ENCODE data around the gene IER2. TPM values are rescaled to one million over a fixed set of nuclear protein-coding genes. Genes with fewer than 3 reads are reported as not detected.
"Not testable (repeated sequence)": the region's sequence is repeated elsewhere in the genome, so short reads cannot be mapped to it uniquely, and the experiment has no call there.

The IER2 gene
- total RNA-seq, 2 donors from 2014 or later, result 85.9 to 140 TPM

DNA sequence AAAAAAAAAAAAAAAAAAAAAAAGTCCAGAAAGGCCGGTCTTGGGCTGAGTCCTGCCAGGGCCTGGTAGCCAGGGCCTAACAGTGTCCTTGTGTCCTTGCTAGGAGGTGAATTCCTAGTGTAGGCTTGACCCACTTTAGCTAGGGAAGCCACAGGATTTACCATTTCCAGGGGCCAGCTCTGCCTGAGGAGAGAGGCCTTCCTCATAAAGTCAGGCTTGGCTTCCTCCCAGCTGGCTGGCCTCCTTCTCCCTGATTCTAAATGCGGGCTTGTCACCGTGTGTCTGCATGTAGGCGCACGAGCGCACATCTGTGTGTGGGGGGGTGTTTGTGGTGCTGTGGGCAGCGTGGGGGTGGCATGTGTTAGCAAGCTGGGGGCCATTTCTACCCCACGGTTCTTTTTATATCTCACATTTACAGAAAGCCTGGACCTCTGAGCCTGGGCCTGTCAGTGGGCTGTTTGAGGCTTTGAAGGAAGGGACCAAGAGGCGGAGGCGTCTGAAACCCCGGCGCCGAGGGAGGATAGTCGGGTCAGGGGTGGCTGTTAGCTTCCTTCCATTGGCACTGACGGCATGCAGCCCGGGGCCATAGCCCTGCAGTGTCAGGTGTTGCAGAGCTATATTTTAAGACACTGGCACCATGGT is 31.7 kb downstream of the IER2 start:
- H3K4me3 Mint-ChIP-seq, result peak overlapping the region; percentile 42

DNA sequence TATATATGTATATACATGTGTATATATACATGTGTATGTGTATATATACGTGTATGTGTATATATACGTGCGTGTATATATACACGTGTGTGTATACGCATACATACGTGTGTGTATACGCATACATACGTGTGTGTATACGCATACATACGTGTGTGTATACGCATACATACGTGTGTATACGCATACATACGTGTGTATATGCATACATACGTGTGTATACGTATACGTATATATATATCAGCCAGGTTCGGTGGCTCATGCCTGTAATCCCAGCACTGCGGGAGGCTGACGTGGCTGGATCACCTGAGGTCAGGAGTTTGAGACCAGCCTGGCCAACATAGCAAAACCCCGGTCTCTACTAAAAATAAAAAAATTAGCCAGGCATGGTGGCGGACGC is 34.7 kb downstream of the IER2 start:
- H3K36me3 Mint-ChIP-seq (ENCODE audit: low read depth); H3K27me3 Mint-ChIP-seq; H3K9me3 Mint-ChIP-seq; ATAC-seq (replicated peaks); H3K4me3 Mint-ChIP-seq; H3K27ac Mint-ChIP-seq: not testable (repeated sequence)
- peaks cover 10% of the 10 kb centered on the region for H3K4me1 Mint-ChIP-seq

More for the DNA sequence above, 31.7 kb downstream of the IER2 start:
- Mint-ChIP-seq H3K27me3 (no peaks in the 10 kb centered on the region), H3K36me3 (ENCODE audit: low read depth) (no peaks in the 10 kb centered on the region), H3K4me1 (peaks cover 10% of the 10 kb centered on the region), H3K9me3 (no peaks in the 10 kb centered on the region), H3K27ac (peak overlapping the region; percentile 75)
- ATAC-seq (replicated peaks), result peak; percentile 56

DNA sequence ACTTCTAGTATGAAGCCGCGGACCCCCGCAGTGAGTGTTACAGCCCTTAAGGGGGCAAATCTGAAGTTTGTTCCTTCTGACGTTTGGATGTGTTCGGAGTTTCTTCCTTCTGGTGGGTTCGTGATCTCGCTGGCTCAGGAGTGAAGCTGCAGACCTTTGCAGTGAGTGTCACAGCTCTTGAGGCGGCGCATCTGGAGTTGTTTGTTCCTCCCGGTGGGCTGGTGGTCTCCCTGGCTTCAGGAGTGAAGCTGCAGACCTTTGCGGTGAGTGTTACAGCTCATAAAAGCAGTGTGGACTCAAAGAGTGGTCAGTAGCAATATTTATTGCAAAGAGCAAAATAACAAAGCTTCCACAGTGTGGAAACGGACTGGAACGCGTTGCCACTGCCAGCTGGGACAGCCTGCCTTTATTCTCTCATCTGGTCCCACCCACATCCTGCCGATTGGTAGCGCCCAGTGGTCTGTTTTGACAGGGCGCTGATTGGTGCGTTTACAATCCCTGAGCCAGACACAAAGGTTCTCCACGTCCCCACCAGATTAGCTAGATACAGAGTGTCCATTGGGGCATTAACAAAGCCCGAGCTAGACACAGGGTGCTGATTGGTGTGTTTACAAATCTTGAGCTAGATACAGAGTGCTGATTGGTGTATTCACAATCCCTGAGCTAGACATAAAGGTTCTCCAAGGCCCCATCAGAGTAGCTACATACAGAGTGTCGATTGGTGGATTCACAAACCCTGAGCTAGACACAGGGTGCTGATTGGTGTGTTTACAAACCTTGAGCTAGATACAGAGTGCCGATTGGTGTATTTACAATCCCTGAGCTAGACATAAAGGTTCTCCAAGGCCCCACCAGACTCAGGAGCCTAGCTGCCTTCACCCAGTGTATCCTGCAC is 35.8 kb downstream of the IER2 start:
- not testable (repeated sequence) for H3K9me3 Mint-ChIP-seq; H3K27me3 Mint-ChIP-seq; H3K27ac Mint-ChIP-seq; H3K36me3 Mint-ChIP-seq (ENCODE audit: low read depth); H3K4me3 Mint-ChIP-seq; ATAC-seq (replicated peaks); H3K4me1 Mint-ChIP-seq

GRCh38 chr19:13186688-13187087 is 36.5 kb downstream of the IER2 start:
- H3K9me3 Mint-ChIP-seq; H3K27me3 Mint-ChIP-seq; H3K36me3 Mint-ChIP-seq (ENCODE audit: low read depth); ATAC-seq (replicated peaks); H3K27ac Mint-ChIP-seq; H3K4me1 Mint-ChIP-seq; H3K4me3 Mint-ChIP-seq: not testable (repeated sequence)

DNA sequence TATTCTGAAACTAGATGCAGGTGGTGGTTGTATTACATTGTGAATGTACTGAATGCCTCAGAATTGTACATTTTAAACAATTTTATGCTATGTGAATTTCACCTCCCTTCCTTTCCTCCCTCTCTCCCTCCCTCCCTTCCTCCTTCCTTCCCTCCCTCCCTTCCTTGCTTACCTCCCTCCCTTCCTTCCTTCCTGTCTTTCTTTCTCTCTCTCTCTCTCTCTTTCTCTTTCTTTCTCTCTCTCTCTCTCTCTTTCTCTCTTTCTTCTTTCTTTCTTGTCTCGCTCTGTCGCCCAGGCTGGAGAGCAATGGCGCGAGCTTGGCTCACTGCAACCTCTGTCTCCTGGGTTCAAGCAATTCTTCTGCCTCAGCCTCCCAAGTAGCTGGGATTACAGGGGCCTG is 37.2 kb downstream of the IER2 start:
- Mint-ChIP-seq H3K27ac (peak overlapping the region; percentile 32), H3K4me3 (no peak overlapping the region), H3K9me3 (no peaks in the 10 kb centered on the region), H3K36me3 (ENCODE audit: low read depth) (no peaks in the 10 kb centered on the region), H3K27me3 (no peaks in the 10 kb centered on the region), H3K4me1 (no peaks in the 10 kb centered on the region)
- no peak for ATAC-seq (replicated peaks)

- no peaks in the 10 kb centered on the region for H3K9me3 Mint-ChIP-seq
- H3K4me1 Mint-ChIP-seq, result no peaks in the 10 kb centered on the region
- no peak overlapping the region for H3K4me3 Mint-ChIP-seq
- ATAC-seq (replicated peaks), result no peak
- H3K27me3 Mint-ChIP-seq, result no peaks in the 10 kb centered on the region
- H3K36me3 Mint-ChIP-seq (ENCODE audit: low read depth), result no peaks in the 10 kb centered on the region
- H3K27ac Mint-ChIP-seq, result no peak overlapping the region
Measured at GRCh38 chr19:13189600-13189999, 39.4 kb downstream of the IER2 start.

DNA sequence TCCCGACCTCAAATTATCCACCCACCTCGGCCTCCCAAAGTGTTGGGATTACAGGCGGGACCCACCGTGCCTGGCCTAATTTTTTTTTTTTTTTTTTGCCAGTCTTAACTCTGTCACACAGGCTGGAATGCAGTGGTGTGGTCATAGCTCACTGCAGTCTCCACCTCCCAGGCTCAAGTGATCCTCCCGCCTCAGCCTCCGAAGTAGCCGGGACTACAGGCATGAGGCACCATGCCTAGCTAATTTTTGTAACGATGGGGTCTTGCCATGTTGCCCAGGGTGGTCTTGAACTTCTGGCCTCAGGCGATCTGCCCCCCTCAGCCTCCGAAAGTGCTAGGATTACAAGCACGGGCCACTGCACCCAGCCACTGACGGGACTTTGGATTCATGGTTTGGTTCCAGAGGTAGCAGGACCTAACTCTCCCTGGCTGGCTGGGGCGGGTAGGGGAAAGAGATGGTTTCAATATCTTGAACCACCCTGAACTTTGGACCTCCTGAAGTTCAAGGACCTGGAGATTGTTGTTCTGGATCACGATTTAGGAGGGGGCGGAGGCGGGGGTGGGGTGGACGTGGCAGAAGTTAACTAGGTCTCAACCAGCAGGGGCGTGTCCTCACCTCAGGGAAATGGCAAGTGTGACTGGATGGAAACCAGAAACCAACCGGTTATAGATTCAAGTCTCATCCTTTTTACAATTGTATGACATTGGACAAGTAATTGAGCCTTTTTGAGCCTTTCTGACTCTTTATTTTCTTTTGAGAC is 40.8 kb downstream of the IER2 start:
- Mint-ChIP-seq H3K27me3 (no peaks in the 10 kb centered on the region), H3K4me1 (no peaks in the 10 kb centered on the region), H3K27ac (peak overlapping the region; percentile 46), H3K4me3 (peak overlapping the region; percentile 52), H3K36me3 (ENCODE audit: low read depth) (no peaks in the 10 kb centered on the region), H3K9me3 (no peaks in the 10 kb centered on the region)
- peak; percentile 74 for ATAC-seq (replicated peaks)

GRCh38 chr19:13195678-13196077 is 45.5 kb downstream of the IER2 start:
- ATAC-seq (replicated peaks), result peak; percentile 71
- H3K9me3 Mint-ChIP-seq, result no peaks in the 10 kb centered on the region

GRCh38 chr19:13198634-13199033 is 48.4 kb downstream of the IER2 start:
- Mint-ChIP-seq H3K4me3 (no peak overlapping the region), H3K4me1 (no peaks in the 10 kb centered on the region), H3K9me3 (no peaks in the 10 kb centered on the region), H3K27ac (no peak overlapping the region), H3K36me3 (ENCODE audit: low read depth) (no peaks in the 10 kb centered on the region), H3K27me3 (no peaks in the 10 kb centered on the region)
- ATAC-seq (replicated peaks), result no peak

More at GRCh38 chr19:13195678-13196077, 45.5 kb downstream of the IER2 start:
- Mint-ChIP-seq H3K36me3 (ENCODE audit: low read depth) (no peaks in the 10 kb centered on the region), H3K4me3 (no peak overlapping the region), H3K27ac (no peak overlapping the region), H3K27me3 (no peaks in the 10 kb centered on the region), H3K4me1 (no peaks in the 10 kb centered on the region)

DNA sequence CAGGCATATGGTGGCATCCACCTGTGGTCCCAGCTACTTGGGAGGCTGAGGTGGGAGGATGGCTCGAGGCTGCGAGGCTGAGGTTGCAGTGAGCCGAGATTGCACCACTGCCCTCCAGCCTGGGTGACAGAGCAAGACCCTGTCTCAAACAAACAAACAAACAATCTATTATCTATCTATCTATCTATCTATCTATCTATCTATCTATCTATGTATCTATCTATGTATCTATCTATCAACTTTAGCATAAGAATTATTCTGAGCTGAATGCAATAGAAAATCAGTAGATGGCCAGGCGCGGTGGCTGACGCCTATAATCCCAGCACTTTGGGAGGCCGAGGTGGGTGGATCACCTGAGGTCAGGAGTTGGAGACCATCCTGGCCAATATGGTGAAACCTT is 51.9 kb downstream of the IER2 start:
- not testable (repeated sequence) for H3K27me3 Mint-ChIP-seq; H3K36me3 Mint-ChIP-seq (ENCODE audit: low read depth); H3K9me3 Mint-ChIP-seq; ATAC-seq (replicated peaks); H3K4me1 Mint-ChIP-seq; H3K27ac Mint-ChIP-seq; H3K4me3 Mint-ChIP-seq

Other genes starting within 250 kb of the IER2 start
- 1 to 10 TPM; 1.6 to 6.2 TPM for gene SYCE2, start 231.1 kb upstream of the IER2 start, total RNA-seq
- gene FARSA, start 216.7 kb upstream of the IER2 start, total RNA-seq, result 100 to 1,000 TPM in 1 of 2 donors, 10 to 100 TPM in 1; 87.9 to 130 TPM
- gene CALR, start 211.8 kb upstream of the IER2 start, total RNA-seq, result 100 to 1,000 TPM; 502 to 770 TPM
- 100 to 1,000 TPM; 129 to 156 TPM for gene RAD23A, start 204.5 kb upstream of the IER2 start, total RNA-seq
- gene GADD45GIP1, start 193.2 kb upstream of the IER2 start, total RNA-seq, result 10 to 100 TPM; 17.0 to 27.9 TPM
- gene DAND5, start 180.8 kb upstream of the IER2 start, total RNA-seq, result under 1 TPM; 0.30 to 0.40 TPM
- gene NFIX, start 154.9 kb upstream of the IER2 start, total RNA-seq, result 1 to 10 TPM in 1 of 2 donors, under 1 TPM in 1; 0.43 to 1.1 TPM
- 1 to 10 TPM; 1.1 to 1.6 TPM for gene LYL1, start 47.6 kb upstream of the IER2 start, total RNA-seq
- 10 to 100 TPM; 66.4 to 83.2 TPM for gene TRMT1, start 33.7 kb upstream of the IER2 start, total RNA-seq
- gene NACC1, start 32.1 kb upstream of the IER2 start, total RNA-seq, result 10 to 100 TPM; 70.8 to 80.6 TPM
- 10 to 100 TPM; 76.4 to 91.3 TPM for gene STX10, start within 50 bp of the IER2 start, total RNA-seq